ENCODE results near the gene LMTK3. TPM values are rescaled to one million over a fixed set of nuclear protein-coding genes. Genes with fewer than 3 reads are reported as not detected.

The LMTK3 gene
- total RNA-seq, 4 donors from 2014 or later: 0.12 to 0.47 (median 0.39) TPM

DNA sequence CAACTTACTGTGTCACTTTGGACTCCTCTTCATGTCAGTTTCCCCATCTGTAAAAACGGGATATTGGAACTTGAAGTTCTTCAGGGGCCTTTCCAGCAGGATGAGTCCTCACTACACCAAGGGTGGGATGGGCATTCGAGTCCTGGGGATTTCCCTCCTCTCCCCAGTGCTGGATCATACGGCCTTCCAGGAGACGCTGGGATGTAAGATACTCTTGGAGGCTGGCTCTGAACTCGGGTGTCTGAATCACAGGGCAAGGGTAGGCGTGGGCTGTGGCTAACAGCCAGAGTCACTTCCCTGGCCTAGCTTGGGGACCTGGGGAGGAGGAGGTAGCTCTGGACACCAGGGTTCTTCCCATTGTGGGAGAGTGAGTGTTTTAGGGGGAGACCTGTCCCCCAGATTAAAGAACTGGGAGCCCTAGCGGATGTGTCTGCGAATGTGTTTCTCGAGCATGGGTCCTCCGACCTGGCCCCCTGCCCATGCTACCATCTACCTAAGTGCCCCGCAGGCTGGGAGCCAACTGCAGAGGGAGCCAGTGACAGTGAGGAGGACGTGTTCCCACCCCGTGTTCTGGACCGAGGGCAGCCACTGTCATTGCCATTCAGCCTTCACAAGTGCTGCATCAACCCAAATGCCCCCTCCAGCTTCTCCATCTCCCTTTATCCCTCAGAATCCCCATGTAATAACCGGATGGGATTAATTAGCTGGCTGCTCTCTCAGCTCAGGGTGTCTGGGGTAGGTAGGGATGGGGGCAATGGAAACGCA lies 44.9 kb downstream of the LMTK3 start:
- no peak for ATAC-seq (ENCODE audit: low FRiP score)

DNA sequence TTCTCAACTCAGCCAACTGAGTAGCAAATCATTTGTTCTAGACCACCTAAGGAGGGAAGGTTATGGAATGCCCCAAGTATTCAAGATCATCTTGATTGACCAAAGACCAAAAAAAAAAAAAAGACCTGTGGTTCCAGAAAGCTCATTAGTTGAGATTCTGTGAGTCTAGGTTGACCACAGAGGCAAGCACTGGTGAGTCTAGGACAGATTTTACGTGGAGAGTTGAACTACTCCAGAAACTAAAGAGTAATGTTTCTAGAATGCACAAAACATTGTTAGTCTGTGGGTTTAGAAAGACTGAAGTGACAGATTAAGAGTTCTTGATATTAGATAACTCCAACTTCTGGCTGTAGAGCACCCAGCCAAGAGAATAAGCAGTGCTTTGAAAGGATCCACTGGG lies 46.4 kb downstream of the LMTK3 start:
- no peak for ATAC-seq (ENCODE audit: low FRiP score)
- no peak for DNase-seq (ENCODE audit: low spot score)
- TF ChIP-seq, protein P1, sequence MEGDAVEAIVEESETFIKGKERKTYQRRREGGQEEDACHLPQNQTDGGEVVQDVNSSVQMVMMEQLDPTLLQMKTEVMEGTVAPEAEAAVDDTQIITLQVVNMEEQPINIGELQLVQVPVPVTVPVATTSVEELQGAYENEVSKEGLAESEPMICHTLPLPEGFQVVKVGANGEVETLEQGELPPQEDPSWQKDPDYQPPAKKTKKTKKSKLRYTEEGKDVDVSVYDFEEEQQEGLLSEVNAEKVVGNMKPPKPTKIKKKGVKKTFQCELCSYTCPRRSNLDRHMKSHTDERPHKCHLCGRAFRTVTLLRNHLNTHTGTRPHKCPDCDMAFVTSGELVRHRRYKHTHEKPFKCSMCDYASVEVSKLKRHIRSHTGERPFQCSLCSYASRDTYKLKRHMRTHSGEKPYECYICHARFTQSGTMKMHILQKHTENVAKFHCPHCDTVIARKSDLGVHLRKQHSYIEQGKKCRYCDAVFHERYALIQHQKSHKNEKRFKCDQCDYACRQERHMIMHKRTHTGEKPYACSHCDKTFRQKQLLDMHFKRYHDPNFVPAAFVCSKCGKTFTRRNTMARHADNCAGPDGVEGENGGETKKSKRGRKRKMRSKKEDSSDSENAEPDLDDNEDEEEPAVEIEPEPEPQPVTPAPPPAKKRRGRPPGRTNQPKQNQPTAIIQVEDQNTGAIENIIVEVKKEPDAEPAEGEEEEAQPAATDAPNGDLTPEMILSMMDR (IDR thresholded peaks at IDR 0.05): no peak

More for the DNA sequence above, 44.9 kb downstream of the LMTK3 start:
- DNase-seq (ENCODE audit: low spot score): no peak
- TF ChIP-seq, protein P1 (IDR thresholded peaks at IDR 0.05): no peak

DNA sequence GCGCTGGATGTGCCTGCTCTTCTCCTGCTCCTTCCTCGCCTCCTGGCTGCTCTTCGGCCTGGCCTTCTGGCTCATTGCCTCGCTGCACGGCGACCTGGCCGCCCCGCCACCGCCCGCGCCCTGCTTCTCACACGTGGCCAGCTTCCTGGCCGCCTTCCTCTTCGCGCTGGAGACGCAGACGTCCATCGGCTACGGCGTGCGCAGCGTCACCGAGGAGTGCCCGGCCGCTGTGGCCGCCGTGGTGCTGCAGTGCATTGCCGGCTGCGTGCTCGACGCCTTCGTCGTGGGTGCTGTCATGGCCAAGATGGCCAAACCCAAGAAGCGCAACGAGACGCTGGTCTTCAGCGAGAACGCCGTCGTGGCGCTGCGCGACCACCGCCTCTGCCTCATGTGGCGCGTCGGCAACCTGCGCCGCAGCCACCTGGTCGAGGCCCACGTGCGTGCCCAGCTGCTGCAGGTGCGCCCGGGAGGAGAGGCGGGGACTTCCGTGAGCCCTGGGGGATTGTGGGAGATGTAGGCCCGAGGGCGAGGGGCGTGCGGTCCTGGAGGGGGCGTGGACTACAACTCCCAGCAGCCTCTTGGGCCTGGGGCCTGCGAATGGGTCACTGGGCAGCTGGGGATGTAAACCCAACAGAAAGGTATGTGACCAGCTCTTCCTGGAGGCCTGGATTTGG lies 49.5 kb downstream of the LMTK3 start:
- TF ChIP-seq, protein P1 (IDR thresholded peaks at IDR 0.05): no peak
- DNase-seq (ENCODE audit: low spot score): no peak
- ATAC-seq (ENCODE audit: low FRiP score): no peak

DNA sequence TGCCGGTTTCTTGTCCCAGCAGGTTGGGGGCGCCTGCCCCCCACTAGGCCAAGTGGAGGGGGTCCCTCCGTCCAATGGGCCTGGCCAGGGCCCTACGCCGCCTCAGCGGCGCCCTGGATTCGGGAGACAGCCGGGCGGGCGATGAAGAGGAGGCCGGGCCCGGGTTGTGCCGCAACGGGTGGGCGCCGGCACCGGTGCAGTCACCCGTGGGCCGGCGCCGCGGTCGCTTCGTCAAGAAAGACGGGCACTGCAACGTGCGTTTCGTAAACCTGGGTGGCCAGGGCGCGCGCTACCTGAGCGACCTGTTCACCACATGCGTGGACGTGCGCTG lies 50.0 kb downstream of the LMTK3 start:
- no peak for ATAC-seq (ENCODE audit: low FRiP score)
- no peak for DNase-seq (ENCODE audit: low spot score)
- TF ChIP-seq, protein P1 (IDR thresholded peaks at IDR 0.05): no peak

DNA sequence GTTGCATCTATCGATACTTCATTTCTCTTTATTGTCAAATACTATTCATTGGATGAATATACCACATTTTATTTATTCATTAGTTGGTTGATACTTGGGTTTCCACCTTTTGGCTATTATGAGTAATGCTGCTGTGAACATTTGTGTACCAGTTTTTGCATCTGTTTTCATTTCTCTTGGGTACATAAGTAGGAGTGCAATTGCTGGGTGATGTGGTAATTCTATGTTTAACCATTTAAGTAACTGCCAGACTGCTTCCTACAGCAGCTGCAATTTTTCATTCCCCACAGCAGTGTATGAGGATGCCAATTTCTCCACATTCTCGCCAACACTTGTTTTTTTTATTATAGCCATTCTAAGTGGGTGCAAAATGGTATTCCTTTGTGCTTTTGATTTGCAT lies 53.6 kb downstream of the LMTK3 start:
- TF ChIP-seq, protein P1 (IDR thresholded peaks at IDR 0.05): no peak
- DNase-seq (ENCODE audit: low spot score) (no peak), ATAC-seq (ENCODE audit: low FRiP score) (no peak)

DNA sequence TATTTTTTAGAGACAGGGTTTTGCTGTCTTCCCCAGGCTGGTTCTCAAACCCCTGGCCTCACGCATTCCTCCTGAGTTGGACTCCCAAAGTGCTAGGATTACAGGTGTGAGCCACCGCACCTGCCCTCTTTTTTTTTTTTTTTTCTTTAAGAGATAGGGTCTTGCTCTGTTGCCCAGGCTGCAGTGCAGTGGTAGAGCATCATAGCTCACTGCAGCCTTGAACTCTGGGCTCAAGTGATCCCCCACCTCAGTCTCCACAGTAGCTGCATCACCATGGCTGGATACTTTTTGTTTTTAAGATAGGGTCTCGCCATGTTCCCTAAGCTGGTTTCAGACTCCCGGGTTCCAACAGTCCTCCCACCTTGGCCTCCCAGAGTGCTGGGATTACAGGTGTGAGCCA lies 54.8 kb downstream of the LMTK3 start:
- TF ChIP-seq, protein P1 (IDR thresholded peaks at IDR 0.05): no peak
- ATAC-seq (ENCODE audit: low FRiP score) (no peak), DNase-seq (ENCODE audit: low spot score) (no peak)
